Fibroblast of skin of back (primary cell): ENCODE measurements around the gene RSAD1.

Source experiments
- DNase-seq: peaks from one replicate; pipeline ENCODE4 v3.0.0-alpha.2; 2013

The RSAD1 gene

GRCh38 chr17:50495217-50495823 lies 16.7 kb downstream of the RSAD1 start:
- no peak for DNase-seq

- DNase-seq = peak; percentile 68
Observed at GRCh38 chr17:50495918-50496317, 17.3 kb downstream of the RSAD1 start.

DNA sequence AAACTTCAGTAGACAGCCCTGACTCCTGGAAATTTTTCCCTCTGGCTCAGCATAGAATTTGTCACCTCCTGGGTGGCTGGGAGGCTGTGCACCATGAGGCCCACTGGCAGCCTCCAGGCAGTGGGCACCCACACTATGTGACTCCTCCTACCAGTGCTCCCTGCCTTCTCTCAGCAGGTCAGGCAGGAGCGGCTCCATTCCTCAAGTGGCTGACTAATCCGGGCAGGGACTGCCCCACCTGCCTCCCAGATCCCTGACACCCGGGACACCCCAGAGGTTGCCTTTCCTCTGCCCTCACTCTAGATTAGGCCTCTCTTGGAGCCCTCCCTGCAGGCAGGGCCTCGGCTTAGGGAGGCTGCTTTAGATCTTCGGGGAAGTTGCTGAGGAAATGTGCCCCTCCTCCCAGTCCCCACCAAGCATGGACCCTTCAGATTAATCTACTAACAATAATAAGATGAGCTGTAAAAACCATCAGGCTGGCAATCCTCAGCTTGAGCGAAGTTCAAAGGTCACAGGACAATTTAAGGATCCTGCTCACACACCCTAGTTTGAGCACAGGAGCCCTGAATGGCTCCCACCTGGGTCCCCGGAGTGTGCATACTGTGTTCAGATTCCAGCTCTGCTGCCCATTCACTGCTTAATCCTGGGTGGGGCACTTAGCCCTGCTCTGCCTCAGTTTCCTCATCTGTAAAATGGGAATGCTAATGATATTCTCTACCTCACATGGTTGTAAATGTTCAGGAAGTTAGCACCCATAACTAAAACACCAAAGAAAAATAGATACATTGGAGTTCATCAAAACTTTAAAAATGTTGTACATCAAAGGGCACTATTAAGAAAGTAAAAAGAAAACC lies 19.6 kb downstream of the RSAD1 start:
- no peak for DNase-seq

DNA sequence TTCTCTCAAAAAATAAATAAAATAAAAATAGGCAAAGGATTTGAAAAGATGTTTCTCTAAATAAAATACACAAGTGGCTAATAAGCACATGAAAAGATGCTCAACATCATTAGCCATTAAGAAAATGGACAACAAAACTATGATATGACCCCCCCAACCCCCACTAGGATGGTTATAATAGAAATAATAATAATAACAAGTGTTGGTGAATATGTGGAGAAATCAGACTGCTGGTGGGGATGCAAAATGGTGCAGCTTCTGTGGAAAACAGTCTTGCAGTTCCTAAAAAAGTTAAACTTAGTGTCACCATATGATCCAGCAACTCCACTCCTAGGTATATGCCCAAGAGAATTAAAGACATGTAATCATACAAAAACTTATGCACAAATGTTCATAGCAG lies 20.6 kb downstream of the RSAD1 start:
- no peak for DNase-seq

GRCh38 chr17:50499721-50500120 lies 21.1 kb downstream of the RSAD1 start:
- DNase-seq = peak; percentile 72

DNA sequence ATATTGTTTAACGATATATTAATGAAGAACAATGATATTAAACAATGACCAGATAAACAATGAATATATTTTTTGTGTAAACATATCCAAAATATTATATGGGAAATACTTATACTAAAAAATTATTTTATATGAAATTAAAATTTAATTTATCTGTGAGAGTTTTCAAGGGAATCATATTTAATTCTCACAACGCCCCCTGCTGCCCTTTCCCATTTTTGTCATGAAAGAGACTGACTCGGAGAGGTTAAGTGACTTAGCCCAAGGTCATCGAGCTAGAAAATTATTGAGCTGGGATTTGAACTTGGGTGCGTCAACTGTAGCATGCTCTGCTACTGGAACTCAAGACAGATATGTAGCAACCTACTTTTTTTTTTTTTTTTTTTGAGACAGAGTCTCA lies 22.4 kb downstream of the RSAD1 start:
- DNase-seq = peak; percentile 35

DNA sequence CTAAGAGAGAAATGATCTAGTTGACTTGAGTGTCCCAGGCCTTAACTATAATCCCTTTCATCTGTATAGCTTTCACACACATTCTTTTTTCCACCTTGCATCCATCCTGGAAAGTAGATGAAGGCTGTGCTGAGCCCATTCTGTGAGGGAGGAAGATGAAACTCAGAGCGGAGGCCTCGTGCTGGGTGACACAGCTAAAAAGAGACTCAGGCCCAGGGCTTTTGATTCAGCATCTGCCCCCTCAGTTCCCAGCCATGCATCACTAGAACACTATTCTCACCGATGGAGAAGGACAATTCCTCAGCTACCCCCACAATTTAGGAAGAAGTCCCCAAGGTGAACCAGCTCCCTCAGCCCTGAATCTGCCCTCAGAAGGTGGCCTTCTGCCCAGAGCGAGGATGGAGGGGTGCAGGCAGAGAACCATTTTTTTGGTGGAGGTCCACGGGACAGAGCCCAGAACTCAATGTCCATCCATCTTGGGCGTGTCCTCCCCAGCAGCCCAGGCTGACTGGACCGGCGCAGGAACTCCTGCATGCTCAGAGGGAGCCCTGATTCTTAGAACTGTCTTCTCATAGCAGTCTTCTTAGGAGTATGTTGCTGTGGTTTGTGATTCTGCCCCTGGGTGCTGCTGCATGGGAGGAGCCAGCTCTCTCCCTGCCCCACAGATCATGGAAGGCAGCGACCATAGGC lies 23.8 kb downstream of the RSAD1 start:
- DNase-seq = no peak

GRCh38 chr17:50505591-50506130 lies 27.0 kb downstream of the RSAD1 start:
- DNase-seq = no peak

DNA sequence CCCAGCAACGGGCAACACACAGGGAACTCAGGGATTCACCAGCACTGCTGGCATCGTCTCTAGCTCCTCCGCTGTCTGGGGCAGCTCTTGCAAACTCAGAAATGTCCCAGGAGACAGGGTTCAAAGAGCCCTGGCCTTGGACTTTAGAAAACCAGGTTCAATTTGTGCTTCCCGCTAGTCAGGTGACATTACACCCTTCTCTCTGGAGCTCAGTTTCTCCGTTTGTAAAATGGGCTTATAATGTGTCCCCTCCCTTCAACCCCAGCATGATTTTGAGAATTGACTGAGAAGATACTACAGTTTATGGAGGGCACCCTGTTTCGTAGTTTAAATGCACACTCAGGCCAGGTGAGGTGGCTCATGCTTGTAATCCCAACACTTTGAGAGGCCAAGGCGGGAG lies 27.6 kb downstream of the RSAD1 start:
- DNase-seq = no peak

- DNase-seq = peak; percentile 77
Observed at GRCh38 chr17:50507871-50508572, 29.4 kb downstream of the RSAD1 start, which contains the start of gene MYCBPAP. Gene MYCBPAP (plus strand): TSS chr17:50508439. CDS start chr17:50508675, 236 bp downstream.

DNA sequence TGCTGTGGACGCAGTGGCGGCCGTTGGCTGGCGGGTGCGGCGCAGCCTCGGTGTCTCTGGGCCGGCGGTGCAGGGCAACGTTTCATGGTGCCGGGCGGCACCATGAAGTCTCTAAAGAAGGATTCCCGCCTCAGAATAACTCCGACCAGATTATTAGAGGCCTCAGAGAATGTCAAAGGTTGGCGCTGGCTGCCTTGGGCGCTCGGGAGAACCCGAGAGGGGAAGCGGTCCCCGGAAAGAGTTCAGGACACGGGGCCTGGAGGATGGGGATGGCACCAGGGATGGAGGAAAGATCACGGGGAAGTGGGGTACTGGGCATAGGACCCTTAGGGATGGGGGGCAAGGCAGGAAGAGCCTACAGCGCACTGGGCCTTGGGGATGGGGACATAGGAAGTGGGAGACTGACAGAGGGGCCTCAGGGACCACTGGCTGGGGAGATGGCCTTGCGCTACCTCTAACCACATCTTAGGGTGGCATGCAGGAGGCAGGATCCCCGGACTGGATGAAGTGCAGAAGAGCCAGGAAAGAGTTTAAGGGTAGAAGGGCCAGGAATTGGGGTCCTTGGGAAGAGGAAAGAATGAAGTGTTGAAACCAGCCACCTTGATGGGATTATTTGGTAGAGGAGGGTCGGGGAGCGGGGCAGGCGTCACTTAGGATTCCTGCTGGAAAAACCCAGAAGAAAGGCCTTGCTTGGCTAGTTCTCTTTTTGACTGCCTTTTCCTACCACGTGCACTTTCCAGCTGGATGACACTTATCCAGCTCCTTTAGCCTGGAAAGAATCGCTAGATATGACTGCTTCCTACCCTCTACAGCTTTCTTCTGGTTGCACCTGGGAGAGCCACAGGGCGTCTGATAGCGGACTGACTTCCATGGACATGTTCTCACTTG lies 30.2 kb downstream of the RSAD1 start:
- no peak for DNase-seq

DNA sequence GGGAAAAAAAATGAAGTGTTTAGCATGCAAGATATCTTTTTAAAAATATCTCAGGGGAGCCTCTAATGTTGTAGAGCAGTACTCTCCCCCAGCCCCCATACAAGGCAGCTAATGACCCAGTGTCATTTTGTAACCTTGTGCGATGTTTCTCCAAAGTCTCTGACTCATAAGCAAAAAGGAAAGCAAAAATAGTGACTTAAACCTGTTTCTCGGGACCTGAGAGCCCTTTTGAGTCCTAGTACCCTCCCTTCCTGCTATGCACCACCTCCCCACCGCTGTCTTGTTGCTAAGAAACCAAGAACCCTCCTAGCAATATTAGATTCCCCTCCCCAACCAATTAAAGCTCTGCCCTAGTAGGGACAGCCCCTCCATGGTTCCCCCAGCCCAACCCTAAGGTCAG lies 32.4 kb downstream of the RSAD1 start:
- peak; percentile 27 for DNase-seq

GRCh38 chr17:50513495-50513894 lies 34.8 kb downstream of the RSAD1 start:
- no peak for DNase-seq

DNA sequence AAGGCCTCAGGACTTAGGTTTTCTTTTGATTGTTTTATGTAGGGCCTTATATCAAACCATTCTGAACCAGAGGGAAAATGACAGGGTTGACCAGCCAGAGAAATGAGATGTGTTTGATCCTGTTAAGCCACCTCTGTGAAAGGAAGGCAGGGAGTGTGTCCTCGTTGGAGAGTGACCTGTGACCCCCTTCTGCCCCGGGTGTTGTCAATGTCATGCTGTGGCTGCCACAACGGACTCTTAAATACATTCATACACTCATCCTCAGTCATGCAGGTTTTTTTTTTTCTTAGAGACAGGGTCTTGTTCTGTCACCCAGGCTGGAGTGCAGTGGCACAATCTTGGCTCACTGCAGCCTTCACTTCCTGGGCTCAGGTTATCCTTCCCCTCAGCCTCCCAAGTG lies 35.7 kb downstream of the RSAD1 start:
- DNase-seq = no peak

DNA sequence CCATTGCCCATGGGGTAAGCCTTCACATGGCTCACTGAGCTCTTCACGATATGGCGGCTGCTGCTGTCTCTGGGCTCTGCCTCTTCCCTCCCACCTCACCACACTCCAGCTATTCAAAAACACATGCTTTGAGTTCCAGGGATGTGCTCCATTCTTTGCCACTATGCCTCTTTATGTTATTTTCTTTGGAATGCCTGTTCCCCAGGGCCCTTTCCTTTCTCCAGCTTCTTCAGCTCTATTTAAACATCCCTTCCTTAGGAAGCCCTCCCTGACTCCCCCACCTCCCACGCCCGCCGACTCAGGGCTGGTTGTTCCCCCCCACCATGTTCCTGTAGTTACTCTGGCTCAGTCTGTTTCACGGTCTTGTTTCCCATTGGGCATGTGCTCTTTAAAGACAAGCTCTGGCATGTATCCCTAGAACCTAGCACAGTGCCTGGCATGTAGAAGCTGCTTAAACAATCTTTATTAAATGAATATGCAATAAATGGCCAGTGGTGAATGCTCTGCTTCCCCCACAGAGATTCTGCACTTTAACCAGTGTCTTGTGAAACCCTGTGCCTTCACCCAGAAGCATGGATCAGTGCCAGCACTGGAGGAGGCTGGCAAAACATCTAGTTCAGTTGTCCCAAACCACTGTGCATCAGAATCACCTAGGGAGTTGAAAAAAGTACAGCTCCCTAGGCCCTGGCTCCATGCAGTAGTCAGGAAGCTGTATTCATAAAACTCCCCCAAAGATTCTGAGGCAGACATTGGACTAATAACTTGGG lies 36.5 kb downstream of the RSAD1 start:
- peak; percentile 83 for DNase-seq

DNA sequence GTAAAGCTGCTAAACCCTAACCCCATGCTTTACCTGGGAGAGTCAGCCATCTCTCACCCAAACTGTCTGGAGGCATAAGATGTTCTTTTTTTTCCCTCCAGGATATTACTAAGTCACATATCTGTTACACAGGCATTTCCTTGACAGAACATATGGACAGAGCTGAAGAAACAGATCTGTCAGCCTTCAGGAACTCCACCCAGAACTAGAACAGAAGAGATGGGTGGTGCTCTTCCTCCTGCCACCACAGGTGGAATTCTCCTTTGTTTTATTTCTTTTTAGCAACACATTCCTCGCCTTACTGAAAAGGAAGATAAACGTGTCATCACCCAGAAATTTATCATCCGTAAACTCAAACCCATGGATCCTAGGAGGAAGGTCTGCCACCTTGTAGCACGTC lies 38.4 kb downstream of the RSAD1 start:
- DNase-seq = no peak

GRCh38 chr17:50517504-50518383 lies 39.1 kb downstream of the RSAD1 start:
- DNase-seq = no peak

DNA sequence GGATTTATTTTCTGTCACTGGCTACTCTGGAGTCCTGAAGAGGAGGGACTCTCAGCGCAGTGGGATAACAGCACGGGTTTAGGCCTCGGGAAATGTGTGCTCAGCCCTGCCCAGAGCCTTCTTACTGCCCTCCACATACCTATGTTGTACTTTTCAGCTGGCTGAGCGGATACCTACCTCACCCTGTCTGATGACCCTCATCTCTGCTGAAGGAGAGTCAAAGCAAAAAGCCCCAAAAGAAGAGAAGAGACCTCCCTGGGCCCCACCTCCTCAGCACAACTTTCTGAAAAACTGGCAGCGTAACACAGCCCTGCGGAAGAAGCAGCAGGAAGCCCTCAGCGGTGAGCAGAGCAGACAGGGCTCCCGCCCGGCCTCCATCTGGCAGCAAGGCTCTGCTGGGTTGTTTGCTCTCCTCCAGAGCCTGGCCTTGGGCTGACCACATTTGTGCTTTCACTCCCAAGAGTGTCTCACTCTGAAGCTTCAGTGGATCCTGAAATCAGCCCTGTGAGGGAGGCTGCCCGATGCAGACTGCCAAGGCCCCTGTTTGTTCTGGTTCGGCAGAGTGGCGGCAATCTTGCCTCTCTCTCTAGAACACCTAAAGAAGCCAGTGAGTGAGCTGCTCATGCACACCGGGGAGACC lies 39.8 kb downstream of the RSAD1 start:
- no peak for DNase-seq
